ENCODE measurements around the gene TTBK2.

- TF ChIP-seq CTCF (IDR thresholded peaks at IDR 0.05) = no peak
- no peak for TF ChIP-seq POLR2A (IDR thresholded peaks at IDR 0.05)
- TF ChIP-seq EP300 (IDR thresholded peaks at IDR 0.05) = no peak
Observed at GRCh38 chr15:42804739-42805138, 115.8 kb downstream of the TTBK2 start.
